ENCODE measurements around the gene MSMP. TPM values are rescaled to one million over a fixed set of nuclear protein-coding genes. Genes with fewer than 3 reads are reported as not detected.

The MSMP gene
- total RNA-seq, 1 experiment from 2014 or later, result 2.1 TPM

DNA sequence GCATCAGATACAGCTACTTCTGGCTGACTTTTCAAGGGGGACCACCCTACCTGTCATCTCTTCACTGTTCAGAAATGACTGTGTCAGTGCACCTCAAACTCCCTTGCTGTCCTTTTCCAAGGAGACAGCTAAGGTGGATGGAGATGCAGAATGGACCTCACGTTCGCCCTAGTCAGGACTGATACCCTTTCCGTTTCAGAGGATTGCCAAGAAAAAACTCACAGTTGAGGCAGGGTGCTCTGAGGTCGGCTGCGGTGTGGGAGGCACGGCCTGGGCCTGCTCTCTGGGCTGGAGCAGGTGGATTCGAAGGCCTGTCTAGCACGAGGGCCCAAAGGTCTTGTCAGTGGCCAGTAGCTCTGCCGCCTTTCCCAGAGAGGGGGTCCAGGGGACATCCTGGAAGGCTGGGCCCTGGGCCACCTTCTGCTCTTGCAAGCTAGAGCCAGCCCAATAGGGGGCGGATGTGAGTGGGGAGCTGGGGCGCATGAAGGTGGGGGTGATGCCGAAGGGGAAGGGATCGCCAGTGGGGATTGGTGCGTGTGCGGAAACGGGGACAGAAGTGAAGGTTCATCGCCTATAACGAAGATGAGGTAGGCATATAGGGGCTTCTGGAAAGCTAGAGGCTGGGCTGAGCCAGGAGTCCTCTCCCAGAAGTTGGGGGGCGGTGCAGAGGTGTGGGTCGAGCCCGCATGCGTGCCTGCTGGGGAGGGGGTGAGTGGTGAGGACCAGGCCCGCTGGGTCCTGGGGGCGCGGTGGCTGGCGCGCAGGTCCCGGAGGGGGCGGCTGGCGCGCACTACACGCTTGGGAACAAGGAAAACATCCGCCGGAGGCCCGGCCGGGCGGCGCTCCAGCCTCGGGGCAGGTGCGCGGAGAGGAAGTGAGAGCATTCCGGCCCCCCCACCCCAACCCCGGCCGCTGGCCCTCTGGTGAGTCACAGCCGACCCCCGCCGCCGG is 2.5 kb upstream of the MSMP start (continued):
- TF ChIP-seq, protein P1, sequence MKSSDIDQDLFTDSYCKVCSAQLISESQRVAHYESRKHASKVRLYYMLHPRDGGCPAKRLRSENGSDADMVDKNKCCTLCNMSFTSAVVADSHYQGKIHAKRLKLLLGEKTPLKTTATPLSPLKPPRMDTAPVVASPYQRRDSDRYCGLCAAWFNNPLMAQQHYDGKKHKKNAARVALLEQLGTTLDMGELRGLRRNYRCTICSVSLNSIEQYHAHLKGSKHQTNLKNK (CRISPR knock-in tag; IDR thresholded peaks at IDR 0.05), result no peak
- TF ChIP-seq, protein P2, sequence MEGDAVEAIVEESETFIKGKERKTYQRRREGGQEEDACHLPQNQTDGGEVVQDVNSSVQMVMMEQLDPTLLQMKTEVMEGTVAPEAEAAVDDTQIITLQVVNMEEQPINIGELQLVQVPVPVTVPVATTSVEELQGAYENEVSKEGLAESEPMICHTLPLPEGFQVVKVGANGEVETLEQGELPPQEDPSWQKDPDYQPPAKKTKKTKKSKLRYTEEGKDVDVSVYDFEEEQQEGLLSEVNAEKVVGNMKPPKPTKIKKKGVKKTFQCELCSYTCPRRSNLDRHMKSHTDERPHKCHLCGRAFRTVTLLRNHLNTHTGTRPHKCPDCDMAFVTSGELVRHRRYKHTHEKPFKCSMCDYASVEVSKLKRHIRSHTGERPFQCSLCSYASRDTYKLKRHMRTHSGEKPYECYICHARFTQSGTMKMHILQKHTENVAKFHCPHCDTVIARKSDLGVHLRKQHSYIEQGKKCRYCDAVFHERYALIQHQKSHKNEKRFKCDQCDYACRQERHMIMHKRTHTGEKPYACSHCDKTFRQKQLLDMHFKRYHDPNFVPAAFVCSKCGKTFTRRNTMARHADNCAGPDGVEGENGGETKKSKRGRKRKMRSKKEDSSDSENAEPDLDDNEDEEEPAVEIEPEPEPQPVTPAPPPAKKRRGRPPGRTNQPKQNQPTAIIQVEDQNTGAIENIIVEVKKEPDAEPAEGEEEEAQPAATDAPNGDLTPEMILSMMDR (IDR thresholded peaks at IDR 0.05), result 0 out of 2 replicates have a peak, but pooled peaks have one; percentile 18
- TF ChIP-seq TEAD1 (CRISPR knock-in tag; IDR thresholded peaks at IDR 0.05) (0 out of 2 replicates have a peak, but pooled peaks have one; percentile 20), GABPB1 (CRISPR knock-in tag; IDR thresholded peaks at IDR 0.05) (peak; percentile 70), SP1 (CRISPR knock-in tag; conservative IDR thresholded peaks at IDR 0.05) (0 out of 2 replicates have a peak, but pooled peaks have one; percentile 32), GTF2I (CRISPR knock-in tag; conservative IDR thresholded peaks at IDR 0.05) (no peak), RORB (CRISPR knock-in tag; IDR thresholded peaks at IDR 0.05) (no peak), NFE2L1 (CRISPR knock-in tag; IDR thresholded peaks at IDR 0.05) (peak; percentile 23; the same call in 1 of the 2 replicates), ZNF423 (CRISPR knock-in tag; IDR thresholded peaks at IDR 0.05) (no peak), NR1H2 (CRISPR knock-in tag; IDR thresholded peaks at IDR 0.05) (no peak)
- TF ChIP-seq, protein P3, sequence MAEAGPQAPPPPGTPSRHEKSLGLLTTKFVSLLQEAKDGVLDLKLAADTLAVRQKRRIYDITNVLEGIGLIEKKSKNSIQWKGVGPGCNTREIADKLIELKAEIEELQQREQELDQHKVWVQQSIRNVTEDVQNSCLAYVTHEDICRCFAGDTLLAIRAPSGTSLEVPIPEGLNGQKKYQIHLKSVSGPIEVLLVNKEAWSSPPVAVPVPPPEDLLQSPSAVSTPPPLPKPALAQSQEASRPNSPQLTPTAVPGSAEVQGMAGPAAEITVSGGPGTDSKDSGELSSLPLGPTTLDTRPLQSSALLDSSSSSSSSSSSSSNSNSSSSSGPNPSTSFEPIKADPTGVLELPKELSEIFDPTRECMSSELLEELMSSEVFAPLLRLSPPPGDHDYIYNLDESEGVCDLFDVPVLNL (CRISPR knock-in tag; IDR thresholded peaks at IDR 0.05; ENCODE audit: borderline replicate concordance, low read depth), result 0 out of 2 replicates have a peak, but pooled peaks have one; percentile 70
- TF ChIP-seq, protein P4, sequence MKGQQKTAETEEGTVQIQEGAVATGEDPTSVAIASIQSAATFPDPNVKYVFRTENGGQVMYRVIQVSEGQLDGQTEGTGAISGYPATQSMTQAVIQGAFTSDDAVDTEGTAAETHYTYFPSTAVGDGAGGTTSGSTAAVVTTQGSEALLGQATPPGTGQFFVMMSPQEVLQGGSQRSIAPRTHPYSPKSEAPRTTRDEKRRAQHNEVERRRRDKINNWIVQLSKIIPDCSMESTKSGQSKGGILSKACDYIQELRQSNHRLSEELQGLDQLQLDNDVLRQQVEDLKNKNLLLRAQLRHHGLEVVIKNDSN (CRISPR knock-in tag; IDR thresholded peaks at IDR 0.05), result no peak
- TF ChIP-seq, protein P5, sequence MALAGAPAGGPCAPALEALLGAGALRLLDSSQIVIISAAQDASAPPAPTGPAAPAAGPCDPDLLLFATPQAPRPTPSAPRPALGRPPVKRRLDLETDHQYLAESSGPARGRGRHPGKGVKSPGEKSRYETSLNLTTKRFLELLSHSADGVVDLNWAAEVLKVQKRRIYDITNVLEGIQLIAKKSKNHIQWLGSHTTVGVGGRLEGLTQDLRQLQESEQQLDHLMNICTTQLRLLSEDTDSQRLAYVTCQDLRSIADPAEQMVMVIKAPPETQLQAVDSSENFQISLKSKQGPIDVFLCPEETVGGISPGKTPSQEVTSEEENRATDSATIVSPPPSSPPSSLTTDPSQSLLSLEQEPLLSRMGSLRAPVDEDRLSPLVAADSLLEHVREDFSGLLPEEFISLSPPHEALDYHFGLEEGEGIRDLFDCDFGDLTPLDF (CRISPR knock-in tag; IDR thresholded peaks at IDR 0.05), result peak; percentile 64; the same call in 1 of the 2 replicates
- TF ChIP-seq, protein P6, sequence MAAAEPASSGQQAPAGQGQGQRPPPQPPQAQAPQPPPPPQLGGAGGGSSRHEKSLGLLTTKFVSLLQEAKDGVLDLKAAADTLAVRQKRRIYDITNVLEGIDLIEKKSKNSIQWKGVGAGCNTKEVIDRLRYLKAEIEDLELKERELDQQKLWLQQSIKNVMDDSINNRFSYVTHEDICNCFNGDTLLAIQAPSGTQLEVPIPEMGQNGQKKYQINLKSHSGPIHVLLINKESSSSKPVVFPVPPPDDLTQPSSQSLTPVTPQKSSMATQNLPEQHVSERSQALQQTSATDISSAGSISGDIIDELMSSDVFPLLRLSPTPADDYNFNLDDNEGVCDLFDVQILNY (CRISPR knock-in tag; IDR thresholded peaks at IDR 0.05), result no peak
- TF ChIP-seq, protein P7, sequence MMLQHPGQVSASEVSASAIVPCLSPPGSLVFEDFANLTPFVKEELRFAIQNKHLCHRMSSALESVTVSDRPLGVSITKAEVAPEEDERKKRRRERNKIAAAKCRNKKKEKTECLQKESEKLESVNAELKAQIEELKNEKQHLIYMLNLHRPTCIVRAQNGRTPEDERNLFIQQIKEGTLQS (CRISPR knock-in tag; conservative IDR thresholded peaks at IDR 0.05), result 0 out of 2 replicates have a peak, but pooled peaks have one; percentile 23
- TF ChIP-seq, protein P8, sequence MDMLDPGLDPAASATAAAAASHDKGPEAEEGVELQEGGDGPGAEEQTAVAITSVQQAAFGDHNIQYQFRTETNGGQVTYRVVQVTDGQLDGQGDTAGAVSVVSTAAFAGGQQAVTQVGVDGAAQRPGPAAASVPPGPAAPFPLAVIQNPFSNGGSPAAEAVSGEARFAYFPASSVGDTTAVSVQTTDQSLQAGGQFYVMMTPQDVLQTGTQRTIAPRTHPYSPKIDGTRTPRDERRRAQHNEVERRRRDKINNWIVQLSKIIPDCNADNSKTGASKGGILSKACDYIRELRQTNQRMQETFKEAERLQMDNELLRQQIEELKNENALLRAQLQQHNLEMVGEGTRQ (CRISPR knock-in tag; IDR thresholded peaks at IDR 0.05), result no peak

DNA sequence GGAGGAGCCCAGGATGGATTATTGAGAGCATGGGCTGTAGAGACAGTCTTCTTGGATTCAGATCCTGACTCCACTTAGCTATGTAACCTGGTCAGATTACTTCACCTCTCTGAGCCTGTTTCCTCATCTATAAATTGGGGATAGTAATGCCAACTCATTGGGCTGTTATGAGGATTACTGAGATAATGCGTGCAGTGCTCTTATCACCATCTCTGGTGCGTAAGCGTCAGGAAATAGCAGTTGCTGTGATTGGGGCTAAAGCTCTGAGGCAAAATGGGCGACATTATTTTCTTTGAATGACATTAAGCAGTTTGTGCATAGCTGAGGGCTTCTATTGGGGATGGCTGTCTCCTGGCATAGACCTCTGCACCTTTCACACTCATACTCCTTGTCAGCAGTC is 995 bp upstream of the MSMP start:
- no peak for TF ChIP-seq GRHL2 (CRISPR knock-in tag; IDR thresholded peaks at IDR 0.05; ENCODE audit: insufficient replicate concordance, severe bottlenecking)
- no peak for TF ChIP-seq FOXK1 (CRISPR knock-in tag; IDR thresholded peaks at IDR 0.05)
- no peak for TF ChIP-seq ZNF138 (CRISPR knock-in tag; conservative IDR thresholded peaks at IDR 0.05)
- TF ChIP-seq FOXJ3 (CRISPR knock-in tag; IDR thresholded peaks at IDR 0.05; ENCODE audit: borderline replicate concordance), result no peak
- TF ChIP-seq ZNF121 (CRISPR knock-in tag; IDR thresholded peaks at IDR 0.05), result no peak
- TF ChIP-seq, protein P9, sequence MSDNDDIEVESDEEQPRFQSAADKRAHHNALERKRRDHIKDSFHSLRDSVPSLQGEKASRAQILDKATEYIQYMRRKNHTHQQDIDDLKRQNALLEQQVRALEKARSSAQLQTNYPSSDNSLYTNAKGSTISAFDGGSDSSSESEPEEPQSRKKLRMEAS (CRISPR knock-in tag; IDR thresholded peaks at IDR 0.05), result no peak
- no peak overlapping the region for H3K4me3 Mint-ChIP-seq
- CTCF ChIA-PET, result interaction anchor here (1.4 to 3.1 kb wide), 4 partner anchors 23 to 127 kb away, joined by 3 to 27 read pairs (median 14); partner anchors contain the start of genes CREB3 and TLN1
- POLR2A ChIA-PET, result no interaction called here
- H3K4me1 Mint-ChIP-seq, result peaks cover 26% of the 10 kb centered on the region
- H3K27ac Mint-ChIP-seq, result no peak overlapping the region
- no peaks in the 10 kb centered on the region for H3K27me3 Mint-ChIP-seq (ENCODE audit: low read depth)
- H3K36me3 Mint-ChIP-seq, result peaks cover 21% of the 10 kb centered on the region
- ATAC-seq, result no peak
- no peak for DNase-seq (ENCODE audit: low spot score)
- no peaks in the 10 kb centered on the region for H3K9me3 Mint-ChIP-seq

All from WTC11 (cell line).